ENCODE data around the gene RASGRF1. TPM values are rescaled to one million over a fixed set of nuclear protein-coding genes. Genes with fewer than 3 reads are reported as not detected.
A peak's percentile ranks its signal among the peaks of the same experiment; 100 is the strongest.

Gene RASGRF1
- total RNA-seq = 1 to 10 TPM in 1 of 4 donors, under 1 TPM in 2, not detected in 1; 0.14 to 1.2 (median 0.55) TPM
- under 1 TPM; 0.46 to 0.76 (median 0.60) TPM for polyA plus RNA-seq

GRCh38 chr15:79090487-79091203 lies at the start of gene RASGRF1:
Gene RASGRF1, minus strand, starts transcription at chr15:79090780. Its CDS starts 282 bp downstream, at chr15:79090498.
- TF ChIP-seq EP300 (IDR thresholded peaks at IDR 0.05) (no peak), POLR2A (IDR thresholded peaks at IDR 0.05) (no peak)
- DNase-seq = no peak
- no peak within 1 kb of the TSS for H3K27ac ChIP-seq
- peak within 1 kb of the TSS in 3 of 4 donors; percentile 23 to 38 (median 27) for H3K4me3 ChIP-seq
- H3K9me3 ChIP-seq = no peaks in the 10 kb centered on the region
- intact Hi-C loops (cut with DNase I) = no loop called here
- WGBS, 2 donors = 3 to 10% methylated on average over 61 of the region's 61 CpGs
- peaks cover 0 to 27% (median 26%) of the 10 kb centered on the region in 4 donors for H3K4me1 ChIP-seq
- H3K27me3 ChIP-seq = peaks cover 20 to 85% (median 61%) of the 10 kb centered on the region in 3 donors
- H3K36me3 ChIP-seq = no peaks in the 10 kb centered on the region

GRCh38 chr15:79136434-79137046 lies 46.0 kb upstream of the RASGRF1 start:
- no peaks in the 10 kb centered on the region for H3K27me3 ChIP-seq
- H3K9me3 ChIP-seq = no peaks in the 10 kb centered on the region
- TF ChIP-seq POLR2A (IDR thresholded peaks at IDR 0.05) = no peak
- no peak for TF ChIP-seq CTCF (IDR thresholded peaks at IDR 0.05)
- TF ChIP-seq POLR2AphosphoS5 (IDR thresholded peaks at IDR 0.05) = no peak
- no peak for TF ChIP-seq EP300 (IDR thresholded peaks at IDR 0.05)
- no peak overlapping the region for H3K27ac ChIP-seq
- 62 to 66% methylated on average over 3 of the region's 3 CpGs for WGBS, 2 donors
- H3K4me1 ChIP-seq = no peaks in the 10 kb centered on the region
- H3K4me3 ChIP-seq = no peak overlapping the region
- H3K36me3 ChIP-seq = no peaks in the 10 kb centered on the region
- intact Hi-C loops (cut with DNase I) = no loop called here
- DNase-seq = no peak

- Histone ChIP-seq H3K27me3 (no peaks in the 10 kb centered on the region), H3K9me3 (peaks cover 0 to 9% (median 2%) of the 10 kb centered on the region in 4 donors), H3K4me3 (no peak overlapping the region), H3K27ac (no peak overlapping the region), H3K36me3 (no peaks in the 10 kb centered on the region), H3K4me1 (no peaks in the 10 kb centered on the region)
- WGBS, 2 donors = 73 to 87% methylated on average over 2 of the region's 2 CpGs
- no peak for DNase-seq
- intact Hi-C loops (cut with DNase I) = no loop called here
- TF ChIP-seq POLR2AphosphoS5 (IDR thresholded peaks at IDR 0.05) (no peak), CTCF (IDR thresholded peaks at IDR 0.05) (no peak), POLR2A (IDR thresholded peaks at IDR 0.05) (no peak), EP300 (IDR thresholded peaks at IDR 0.05) (no peak)
These were observed 42.7 kb upstream of the RASGRF1 start for GRCh38 chr15:79133309-79133708.

- H3K27ac ChIP-seq = no peak overlapping the region
- H3K4me3 ChIP-seq = no peak overlapping the region
- WGBS, 2 donors = 65 to 89% methylated on average over 1 of the region's 1 CpG
- no peaks in the 10 kb centered on the region for H3K4me1 ChIP-seq
- no peaks in the 10 kb centered on the region for H3K36me3 ChIP-seq
- no peak for TF ChIP-seq CTCF (IDR thresholded peaks at IDR 0.05)
- no peaks in the 10 kb centered on the region for H3K27me3 ChIP-seq
- no peak for DNase-seq
- intact Hi-C loops (cut with DNase I) = no loop called here
- H3K9me3 ChIP-seq = peaks cover 0 to 9% (median 2%) of the 10 kb centered on the region in 4 donors
These were observed 42.2 kb upstream of the RASGRF1 start for GRCh38 chr15:79132770-79133169.

- Histone ChIP-seq H3K9me3 (peaks cover 0 to 9% (median 2%) of the 10 kb centered on the region in 4 donors), H3K4me3 (no peak overlapping the region), H3K36me3 (no peaks in the 10 kb centered on the region), H3K4me1 (no peaks in the 10 kb centered on the region), H3K27me3 (no peaks in the 10 kb centered on the region), H3K27ac (no peak overlapping the region)
- intact Hi-C loops (cut with DNase I) = no loop called here
- no peak for DNase-seq
- TF ChIP-seq POLR2A (IDR thresholded peaks at IDR 0.05) (no peak), CTCF (IDR thresholded peaks at IDR 0.05) (no peak), EP300 (IDR thresholded peaks at IDR 0.05) (no peak), POLR2AphosphoS5 (IDR thresholded peaks at IDR 0.05) (no peak)
These were observed 41.8 kb upstream of the RASGRF1 start for GRCh38 chr15:79132361-79132760.
